ENCODE measurements around the gene STXBP5. TPM values are rescaled to one million over a fixed set of nuclear protein-coding genes. Genes with fewer than 3 reads are reported as not detected.

Gene STXBP5
- polyA plus RNA-seq, 2 donors = 8.6 to 15.2 TPM

DNA sequence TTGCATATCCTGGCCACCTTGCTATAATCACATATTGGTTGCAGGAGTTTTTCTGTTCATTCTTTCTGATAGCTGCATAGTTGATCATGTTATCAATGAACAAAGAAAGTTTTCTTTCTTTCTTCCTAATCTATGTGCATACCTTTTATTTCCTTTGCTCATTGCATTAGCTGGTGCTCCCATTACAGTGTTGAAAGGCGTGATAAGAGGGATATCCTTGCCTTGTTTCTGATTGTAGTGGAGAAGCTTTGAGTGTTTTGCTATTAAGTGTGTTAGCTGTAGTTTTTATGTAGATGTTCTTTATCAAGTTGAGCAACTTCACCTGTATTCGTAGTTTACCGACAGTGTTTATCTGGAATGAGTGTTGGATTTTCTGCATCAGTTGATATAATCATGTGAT lies 14.6 kb downstream of the STXBP5 start:
- no peaks in the 10 kb centered on the region for H3K4me1 ChIP-seq (ENCODE audit: control insufficient read depth in 2 of 2, insufficient read depth in 2 of 2, low read length in 1 of 2)
- H3K27ac ChIP-seq (ENCODE audit: low read depth in 2 of 2, low read length in 1 of 2) = no peak overlapping the region
- H3K9me3 ChIP-seq (ENCODE audit: control insufficient read depth in 2 of 2, insufficient read depth in 1 of 2, low read depth in 1 of 2, low read length in 1 of 2) = no peaks in the 10 kb centered on the region
- H3K27me3 ChIP-seq (ENCODE audit: control insufficient read depth in 1 of 2, insufficient read depth in 2 of 2, low read length in 2 of 2) = no peaks in the 10 kb centered on the region
- no peak overlapping the region for H3K4me3 ChIP-seq (ENCODE audit: low read depth in 1 of 2, low read length in 2 of 2)
- WGBS, 2 donors = 84 to 97% methylated on average over 3 of the region's 3 CpGs
- peaks cover 3 to 4% of the 10 kb centered on the region in 2 donors for H3K36me3 ChIP-seq (ENCODE audit: control insufficient read depth in 2 of 2, insufficient read depth in 2 of 2, low read length in 1 of 2)

DNA sequence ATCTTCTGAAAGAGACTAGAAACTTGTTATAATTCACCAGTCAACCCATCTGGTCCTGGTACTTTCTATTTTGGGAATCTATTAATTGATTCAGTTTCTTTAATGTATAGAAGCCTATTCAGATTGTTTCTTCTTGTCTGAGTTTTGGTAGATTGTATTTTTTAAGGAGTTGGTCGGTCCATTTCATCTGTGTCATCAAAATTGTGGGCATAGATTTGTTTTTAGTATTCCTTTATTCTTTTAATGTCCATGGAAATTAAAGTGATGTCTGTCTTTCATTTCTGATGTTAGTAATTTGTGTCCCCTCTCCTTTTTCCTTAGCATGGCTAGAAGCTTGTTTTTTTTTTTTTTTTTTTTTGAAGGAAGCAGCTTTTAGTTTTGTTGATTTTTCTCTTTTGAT lies 15.2 kb downstream of the STXBP5 start:
- Histone ChIP-seq H3K27me3 (ENCODE audit: control insufficient read depth in 1 of 2, insufficient read depth in 2 of 2, low read length in 2 of 2) (no peaks in the 10 kb centered on the region), H3K36me3 (ENCODE audit: control insufficient read depth in 2 of 2, insufficient read depth in 2 of 2, low read length in 1 of 2) (peaks cover 3 to 4% of the 10 kb centered on the region in 2 donors), H3K4me1 (ENCODE audit: control insufficient read depth in 2 of 2, insufficient read depth in 2 of 2, low read length in 1 of 2) (no peaks in the 10 kb centered on the region), H3K9me3 (ENCODE audit: control insufficient read depth in 2 of 2, insufficient read depth in 1 of 2, low read depth in 1 of 2, low read length in 1 of 2) (no peaks in the 10 kb centered on the region), H3K4me3 (ENCODE audit: low read depth in 1 of 2, low read length in 2 of 2) (no peak overlapping the region), H3K27ac (ENCODE audit: low read depth in 2 of 2, low read length in 1 of 2) (no peak overlapping the region)
- WGBS, 2 donors = 94 to 97% methylated on average over 1 of the region's 1 CpG

DNA sequence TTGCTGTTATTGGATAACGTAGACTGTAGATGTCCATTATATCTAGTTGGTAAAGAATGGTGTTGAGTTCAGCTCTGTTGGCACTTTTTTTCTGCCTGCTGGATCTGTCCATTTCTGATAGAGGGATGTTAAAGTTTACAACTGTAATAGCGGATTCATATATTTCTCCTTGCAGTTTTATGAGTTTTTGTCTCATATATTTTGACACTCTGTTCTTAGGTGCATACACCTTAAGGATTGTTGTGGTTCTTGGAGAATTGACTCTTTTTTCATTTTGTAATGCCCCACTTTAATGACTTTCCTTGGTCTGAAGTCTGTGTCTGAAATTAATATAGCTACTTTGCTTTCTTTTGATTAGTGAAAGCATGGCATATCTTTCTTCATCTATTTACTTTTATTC lies 16.1 kb downstream of the STXBP5 start:
- H3K4me1 ChIP-seq (ENCODE audit: control insufficient read depth in 2 of 2, insufficient read depth in 2 of 2, low read length in 1 of 2) = no peaks in the 10 kb centered on the region
- no peaks in the 10 kb centered on the region for H3K9me3 ChIP-seq (ENCODE audit: control insufficient read depth in 2 of 2, insufficient read depth in 1 of 2, low read depth in 1 of 2, low read length in 1 of 2)
- 95 to 99% methylated on average over 2 of the region's 2 CpGs for WGBS, 2 donors
- H3K36me3 ChIP-seq (ENCODE audit: control insufficient read depth in 2 of 2, insufficient read depth in 2 of 2, low read length in 1 of 2) = peaks cover 3 to 4% of the 10 kb centered on the region in 2 donors
- no peaks in the 10 kb centered on the region for H3K27me3 ChIP-seq (ENCODE audit: control insufficient read depth in 1 of 2, insufficient read depth in 2 of 2, low read length in 2 of 2)
- H3K27ac ChIP-seq (ENCODE audit: low read depth in 2 of 2, low read length in 1 of 2) = no peak overlapping the region
- no peak overlapping the region for H3K4me3 ChIP-seq (ENCODE audit: low read depth in 1 of 2, low read length in 2 of 2)

DNA sequence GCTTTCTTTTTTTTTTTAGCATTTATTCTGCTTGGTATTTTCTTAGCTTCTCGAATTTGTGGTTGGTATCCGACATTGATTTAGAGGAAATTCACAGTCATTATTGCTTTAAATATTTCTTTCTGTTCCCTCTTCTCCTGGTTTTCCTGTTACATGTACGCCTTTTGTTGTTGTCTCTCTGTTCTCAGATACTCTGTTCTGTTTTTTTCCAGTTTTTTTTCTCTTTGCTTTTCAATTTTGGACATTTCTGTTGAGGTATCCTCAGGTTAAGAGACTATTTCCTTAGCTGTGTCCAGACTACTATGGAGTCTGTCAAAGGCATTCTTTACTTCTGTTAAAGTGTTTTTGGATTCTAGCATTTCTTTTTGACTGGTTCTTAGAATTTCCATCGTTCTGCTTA lies 17.5 kb downstream of the STXBP5 start:
- Histone ChIP-seq H3K4me3 (ENCODE audit: low read depth in 1 of 2, low read length in 2 of 2) (no peak overlapping the region), H3K27me3 (ENCODE audit: control insufficient read depth in 1 of 2, insufficient read depth in 2 of 2, low read length in 2 of 2) (no peaks in the 10 kb centered on the region), H3K9me3 (ENCODE audit: control insufficient read depth in 2 of 2, insufficient read depth in 1 of 2, low read depth in 1 of 2, low read length in 1 of 2) (no peaks in the 10 kb centered on the region), H3K27ac (ENCODE audit: low read depth in 2 of 2, low read length in 1 of 2) (no peak overlapping the region), H3K36me3 (ENCODE audit: control insufficient read depth in 2 of 2, insufficient read depth in 2 of 2, low read length in 1 of 2) (peaks cover 3 to 4% of the 10 kb centered on the region in 2 donors), H3K4me1 (ENCODE audit: control insufficient read depth in 2 of 2, insufficient read depth in 2 of 2, low read length in 1 of 2) (no peaks in the 10 kb centered on the region)
- WGBS, 2 donors = 80 to 86% methylated on average over 4 of the region's 4 CpGs

DNA sequence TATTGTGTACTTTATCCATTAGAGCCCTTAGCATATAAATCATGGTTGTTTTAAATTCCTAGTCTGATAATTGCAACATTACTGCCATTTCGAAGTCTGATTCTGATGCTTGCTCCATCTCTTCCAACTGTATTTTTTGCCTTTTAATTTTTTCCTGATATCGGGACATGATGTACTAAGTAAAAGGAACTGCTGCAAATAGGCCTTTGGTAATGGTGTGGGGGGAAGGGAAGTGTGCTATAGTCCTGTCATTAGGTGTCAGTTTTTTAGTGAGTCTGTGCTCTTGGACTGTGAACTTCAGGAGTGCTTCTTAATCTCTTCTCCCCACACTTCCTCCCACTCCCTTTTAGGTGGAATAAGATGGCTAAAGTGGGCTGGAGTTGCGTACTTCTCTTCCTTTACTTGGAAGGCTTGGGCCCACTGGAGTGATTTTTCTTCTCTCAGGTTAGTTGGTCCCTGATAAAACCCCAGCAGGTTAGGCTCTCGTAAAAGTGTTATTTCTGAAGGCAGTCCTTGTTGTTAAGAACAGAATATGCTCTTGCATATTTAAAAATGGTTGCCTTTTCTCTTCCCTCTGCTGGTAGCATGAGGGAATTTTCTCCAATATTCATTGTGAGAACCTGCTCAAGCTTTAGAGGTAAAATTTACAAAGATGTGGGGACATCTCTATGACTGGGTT lies 18.1 kb downstream of the STXBP5 start:
- Histone ChIP-seq H3K36me3 (ENCODE audit: control insufficient read depth in 2 of 2, insufficient read depth in 2 of 2, low read length in 1 of 2) (peaks cover 3 to 4% of the 10 kb centered on the region in 2 donors), H3K27me3 (ENCODE audit: control insufficient read depth in 1 of 2, insufficient read depth in 2 of 2, low read length in 2 of 2) (no peaks in the 10 kb centered on the region), H3K27ac (ENCODE audit: low read depth in 2 of 2, low read length in 1 of 2) (no peak overlapping the region), H3K4me1 (ENCODE audit: control insufficient read depth in 2 of 2, insufficient read depth in 2 of 2, low read length in 1 of 2) (no peaks in the 10 kb centered on the region), H3K9me3 (ENCODE audit: control insufficient read depth in 2 of 2, insufficient read depth in 1 of 2, low read depth in 1 of 2, low read length in 1 of 2) (no peaks in the 10 kb centered on the region), H3K4me3 (ENCODE audit: low read depth in 1 of 2, low read length in 2 of 2) (no peak overlapping the region)
- WGBS, 2 donors = 70 to 83% methylated on average over 4 of the region's 4 CpGs

DNA sequence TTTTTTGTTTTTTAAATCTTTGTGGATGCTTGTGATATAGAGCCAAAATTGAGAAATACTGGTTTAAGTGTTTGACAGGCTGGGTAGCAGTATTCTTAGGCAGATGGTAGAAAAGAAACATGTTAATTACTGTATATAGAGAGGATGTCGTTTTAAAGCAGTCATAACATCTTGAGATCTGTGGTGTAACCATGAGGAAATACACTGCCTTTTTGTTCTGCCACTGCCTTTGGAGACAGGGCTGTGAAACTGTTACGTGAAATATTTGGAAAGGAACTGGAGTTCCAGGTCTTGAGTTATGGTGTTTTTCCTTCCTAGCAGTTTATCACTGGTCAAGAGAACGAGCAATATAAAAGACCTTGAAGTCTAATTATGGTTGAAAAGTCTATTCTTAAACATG lies 19.5 kb downstream of the STXBP5 start:
- Histone ChIP-seq H3K9me3 (ENCODE audit: control insufficient read depth in 2 of 2, insufficient read depth in 1 of 2, low read depth in 1 of 2, low read length in 1 of 2) (no peaks in the 10 kb centered on the region), H3K27ac (ENCODE audit: low read depth in 2 of 2, low read length in 1 of 2) (no peak overlapping the region), H3K4me3 (ENCODE audit: low read depth in 1 of 2, low read length in 2 of 2) (no peak overlapping the region), H3K36me3 (ENCODE audit: control insufficient read depth in 2 of 2, insufficient read depth in 2 of 2, low read length in 1 of 2) (peaks cover 0 to under 1% of the 10 kb centered on the region in 2 donors), H3K27me3 (ENCODE audit: control insufficient read depth in 1 of 2, insufficient read depth in 2 of 2, low read length in 2 of 2) (no peaks in the 10 kb centered on the region), H3K4me1 (ENCODE audit: control insufficient read depth in 2 of 2, insufficient read depth in 2 of 2, low read length in 1 of 2) (no peaks in the 10 kb centered on the region)
- 66 to 74% methylated on average over 3 of the region's 3 CpGs for WGBS, 2 donors

DNA sequence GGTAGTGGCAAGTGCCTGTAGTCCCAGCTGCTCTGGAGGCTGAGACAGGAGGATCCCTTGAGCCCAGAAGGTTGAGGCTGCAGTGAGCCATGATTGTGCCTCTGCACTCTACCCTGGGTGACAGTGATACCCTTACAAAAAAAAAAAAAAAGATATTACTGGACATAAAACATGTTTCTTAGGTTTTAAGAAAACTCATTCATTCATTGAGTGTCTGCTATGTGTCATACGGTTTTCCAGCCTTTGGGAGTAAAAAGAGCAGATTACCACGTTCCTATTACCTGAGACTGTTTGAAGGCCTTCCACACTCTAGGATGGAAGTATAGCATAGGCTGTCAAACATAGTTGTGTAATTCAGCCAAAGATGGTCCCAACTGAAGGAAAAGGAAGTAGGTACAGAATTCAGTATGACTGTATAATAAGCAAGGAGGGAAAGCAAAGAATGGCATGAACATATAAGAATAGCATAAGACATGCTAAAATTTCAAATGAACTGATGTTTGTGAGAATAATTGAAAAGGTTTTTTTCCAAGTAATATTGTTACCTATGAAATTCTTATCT lies 22.0 kb downstream of the STXBP5 start:
- H3K9me3 ChIP-seq (ENCODE audit: control insufficient read depth in 2 of 2, insufficient read depth in 1 of 2, low read depth in 1 of 2, low read length in 1 of 2) = no peaks in the 10 kb centered on the region
- no peak overlapping the region for H3K4me3 ChIP-seq (ENCODE audit: low read depth in 1 of 2, low read length in 2 of 2)
- no peaks in the 10 kb centered on the region for H3K27me3 ChIP-seq (ENCODE audit: control insufficient read depth in 1 of 2, insufficient read depth in 2 of 2, low read length in 2 of 2)
- H3K36me3 ChIP-seq (ENCODE audit: control insufficient read depth in 2 of 2, insufficient read depth in 2 of 2, low read length in 1 of 2) = no peaks in the 10 kb centered on the region
- WGBS, 2 donors = 96 to 97% methylated on average over 2 of the region's 2 CpGs
- H3K4me1 ChIP-seq (ENCODE audit: control insufficient read depth in 2 of 2, insufficient read depth in 2 of 2, low read length in 1 of 2) = no peaks in the 10 kb centered on the region
- H3K27ac ChIP-seq (ENCODE audit: low read depth in 2 of 2, low read length in 1 of 2) = no peak overlapping the region

DNA sequence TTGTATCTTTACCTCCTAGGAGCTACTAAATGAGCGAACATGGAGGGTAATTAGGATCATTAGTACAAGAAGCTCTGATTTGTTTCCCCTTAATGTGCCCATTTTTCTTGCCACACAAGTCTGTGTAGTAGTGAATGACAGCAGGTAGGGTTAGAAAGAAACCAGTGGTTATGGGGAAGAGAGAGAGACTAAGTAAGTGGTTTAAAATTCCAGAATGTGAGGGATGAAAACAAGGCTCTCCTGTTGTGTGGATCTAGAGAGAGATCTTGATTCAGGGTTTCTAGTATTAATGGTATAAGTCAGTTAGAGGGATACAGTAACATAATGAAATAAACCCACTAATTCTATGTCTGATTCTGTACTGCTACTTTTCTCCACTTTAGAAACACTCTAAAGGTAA lies 22.7 kb downstream of the STXBP5 start:
- Histone ChIP-seq H3K4me1 (ENCODE audit: control insufficient read depth in 2 of 2, insufficient read depth in 2 of 2, low read length in 1 of 2) (no peaks in the 10 kb centered on the region), H3K36me3 (ENCODE audit: control insufficient read depth in 2 of 2, insufficient read depth in 2 of 2, low read length in 1 of 2) (no peaks in the 10 kb centered on the region), H3K9me3 (ENCODE audit: control insufficient read depth in 2 of 2, insufficient read depth in 1 of 2, low read depth in 1 of 2, low read length in 1 of 2) (no peaks in the 10 kb centered on the region), H3K27ac (ENCODE audit: low read depth in 2 of 2, low read length in 1 of 2) (no peak overlapping the region), H3K27me3 (ENCODE audit: control insufficient read depth in 1 of 2, insufficient read depth in 2 of 2, low read length in 2 of 2) (no peaks in the 10 kb centered on the region), H3K4me3 (ENCODE audit: low read depth in 1 of 2, low read length in 2 of 2) (no peak overlapping the region)
- 97 to 100% methylated on average over 1 of the region's 1 CpG for WGBS, 2 donors

DNA sequence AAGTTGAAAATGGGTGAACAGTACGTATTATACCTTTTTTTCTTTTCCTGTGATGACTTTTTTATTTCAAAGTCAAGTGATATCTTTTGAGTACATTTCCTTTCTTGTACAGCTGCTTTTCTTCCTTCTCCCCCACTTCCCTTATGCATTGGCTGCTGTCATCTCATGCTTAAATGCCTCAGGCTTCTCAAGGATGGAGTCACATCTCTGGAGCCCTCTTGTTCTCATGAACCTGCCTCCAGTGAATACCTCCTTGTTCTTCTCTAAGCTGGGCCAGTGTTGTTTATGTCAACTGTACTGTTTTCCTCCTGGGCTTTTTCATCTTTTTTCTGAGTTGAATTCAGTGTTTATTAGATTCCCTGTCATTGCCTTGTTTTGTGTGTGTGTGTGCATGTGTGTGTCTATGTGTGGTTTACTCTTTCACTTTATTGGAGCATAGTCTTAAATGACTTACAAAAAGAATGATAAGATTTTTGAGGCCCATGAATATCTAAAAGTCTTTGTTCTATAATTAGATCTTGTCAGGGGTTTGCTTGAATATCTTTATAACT lies 23.6 kb downstream of the STXBP5 start:
- Histone ChIP-seq H3K27ac (ENCODE audit: low read depth in 2 of 2, low read length in 1 of 2) (no peak overlapping the region), H3K4me1 (ENCODE audit: control insufficient read depth in 2 of 2, insufficient read depth in 2 of 2, low read length in 1 of 2) (no peaks in the 10 kb centered on the region), H3K27me3 (ENCODE audit: control insufficient read depth in 1 of 2, insufficient read depth in 2 of 2, low read length in 2 of 2) (no peaks in the 10 kb centered on the region), H3K36me3 (ENCODE audit: control insufficient read depth in 2 of 2, insufficient read depth in 2 of 2, low read length in 1 of 2) (no peaks in the 10 kb centered on the region), H3K4me3 (ENCODE audit: low read depth in 1 of 2, low read length in 2 of 2) (no peak overlapping the region), H3K9me3 (ENCODE audit: control insufficient read depth in 2 of 2, insufficient read depth in 1 of 2, low read depth in 1 of 2, low read length in 1 of 2) (no peaks in the 10 kb centered on the region)
- WGBS, 2 donors = 76 to 84% methylated on average over 1 of the region's 1 CpG

DNA sequence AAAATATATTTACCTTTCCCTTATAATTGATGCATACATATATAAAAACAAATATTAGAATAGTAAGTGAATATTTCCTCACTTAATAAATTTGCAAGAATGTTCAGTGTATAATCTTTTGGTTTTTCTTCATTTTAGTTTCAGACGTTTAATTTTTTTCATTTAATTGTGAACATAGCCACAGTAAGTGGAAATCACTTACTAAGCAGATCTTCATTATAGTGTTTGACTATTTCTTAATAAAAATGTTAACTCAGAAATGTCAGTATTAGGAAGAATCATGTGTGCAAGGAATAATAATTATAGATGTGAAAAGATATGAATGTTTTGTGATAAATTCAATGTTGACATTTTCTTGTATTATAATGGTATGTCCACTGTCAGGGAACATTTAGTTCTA lies 27.4 kb downstream of the STXBP5 start:
- Histone ChIP-seq H3K36me3 (ENCODE audit: control insufficient read depth in 2 of 2, insufficient read depth in 2 of 2, low read length in 1 of 2) (no peaks in the 10 kb centered on the region), H3K27me3 (ENCODE audit: control insufficient read depth in 1 of 2, insufficient read depth in 2 of 2, low read length in 2 of 2) (no peaks in the 10 kb centered on the region), H3K27ac (ENCODE audit: low read depth in 2 of 2, low read length in 1 of 2) (no peak overlapping the region), H3K9me3 (ENCODE audit: control insufficient read depth in 2 of 2, insufficient read depth in 1 of 2, low read depth in 1 of 2, low read length in 1 of 2) (no peaks in the 10 kb centered on the region), H3K4me1 (ENCODE audit: control insufficient read depth in 2 of 2, insufficient read depth in 2 of 2, low read length in 1 of 2) (no peaks in the 10 kb centered on the region), H3K4me3 (ENCODE audit: low read depth in 1 of 2, low read length in 2 of 2) (no peak overlapping the region)
- WGBS, 2 donors = 69 to 75% methylated on average over 1 of the region's 1 CpG
